Right ventricle myocardium inferior (tissue), 1 donor: Measurements from ENCODE around the gene SMAD1. TPM values are rescaled to one million over a fixed set of nuclear protein-coding genes. Genes with fewer than 3 reads are reported as not detected.
"Not testable (repeated sequence)": the region's sequence is repeated elsewhere in the genome, so short reads cannot be mapped to it uniquely, and the experiment has no call there.

ENCODE experiments used
- ATAC-seq: fragments of 200-7000 bp; cut with Tn5 transposase; one replicate; pipeline ENCODE4 v1.9.1; 2020; ENCODE audit warnings: mild to moderate bottlenecking, moderate library complexity
- DNase-seq: peaks from one replicate; pipeline ENCODE4 v3.0.0; 2021; ENCODE audit errors: missing footprints
- intact Hi-C: fragments of 100-400 bp; cut with DNase I; formaldehyde crosslinking; loops from one replicate; pipeline ENCODE4 v1.11.0; 2022
- total RNA-seq: library from RNA; stranded (reverse); fragmentation: NEBNext Ultra II Directional; extraction: Animal tissue kit (Norgen Biotek cat#: 25700); gene quantifications from one replicate; pipeline ENCODE4 v1.2.1, GENCODE V29; 2021
- donor health status: DM: no; HTN: yes; CAD: no; lungs with severe emphysema.

Gene SMAD1
- total RNA-seq, 1 donor from 2014 or later: 12.0 TPM

- intact Hi-C loops: no loop called here
- no peak for DNase-seq
- no peak for ATAC-seq
Observed at GRCh38 chr4:145513020-145513621, 31.5 kb downstream of the SMAD1 start.

- DNase-seq (no peak), ATAC-seq (no peak)
- intact Hi-C loops: no loop called here
Observed at GRCh38 chr4:145520172-145520571, 38.5 kb downstream of the SMAD1 start.

- intact Hi-C loops: no loop called here
- DNase-seq (no peak), ATAC-seq (no peak)
Observed at GRCh38 chr4:145521282-145521681, 39.6 kb downstream of the SMAD1 start.

GRCh38 chr4:145523117-145523516 lies 41.5 kb downstream of the SMAD1 start:
- DNase-seq (no peak), ATAC-seq (no peak)
- intact Hi-C loops: no loop called here

GRCh38 chr4:145524552-145524951 lies 42.9 kb downstream of the SMAD1 start:
- intact Hi-C loops: no loop called here
- ATAC-seq: no peak
- DNase-seq: no peak

GRCh38 chr4:145525291-145525740 lies 43.7 kb downstream of the SMAD1 start:
- ATAC-seq (no peak), DNase-seq (no peak)
- intact Hi-C loops: no loop called here

- DNase-seq (no peak), ATAC-seq (no peak)
- intact Hi-C loops: no loop called here
Observed at GRCh38 chr4:145527773-145528172, 46.1 kb downstream of the SMAD1 start.

GRCh38 chr4:145528601-145529000 lies 46.9 kb downstream of the SMAD1 start:
- intact Hi-C loops: no loop called here
- ATAC-seq: no peak

GRCh38 chr4:145530189-145530588 lies 48.5 kb downstream of the SMAD1 start:
- intact Hi-C loops: loop anchor here (5.0 kb wide), 1 partner anchor 48 kb away; the partner anchor contains the start of gene SMAD1
- ATAC-seq: no peak
- DNase-seq: no peak

More at GRCh38 chr4:145528601-145529000, 46.9 kb downstream of the SMAD1 start:
- DNase-seq: no peak

GRCh38 chr4:145530662-145531061 lies 49.0 kb downstream of the SMAD1 start:
- intact Hi-C loops: loop anchor here (5.0 kb wide), 1 partner anchor 48 kb away; the partner anchor contains the start of gene SMAD1
- no peak for ATAC-seq
- DNase-seq: no peak

GRCh38 chr4:145531223-145531622 lies 49.6 kb downstream of the SMAD1 start:
- intact Hi-C loops: loop anchor here (5.0 kb wide), 1 partner anchor 49 kb away; the partner anchor contains the start of gene SMAD1
- DNase-seq: no peak
- peak; percentile 56 for ATAC-seq

- DNase-seq (no peak), ATAC-seq (no peak)
- intact Hi-C loops: loop anchor here (5.0 kb wide), 1 partner anchor 50 kb away; the partner anchor contains the start of gene SMAD1
Observed at GRCh38 chr4:145531859-145532258, 50.2 kb downstream of the SMAD1 start.

- DNase-seq (no peak), ATAC-seq (no peak)
- intact Hi-C loops: loop anchor here (5.0 kb wide), 1 partner anchor 51 kb away; the partner anchor contains the start of gene SMAD1
Observed at GRCh38 chr4:145533001-145533400, 51.3 kb downstream of the SMAD1 start.

- intact Hi-C loops: loop anchor here (5.0 kb wide), 1 partner anchor 51 kb away; the partner anchor contains the start of gene SMAD1
- ATAC-seq: not testable (repeated sequence)
Observed at GRCh38 chr4:145533415-145533814, 51.8 kb downstream of the SMAD1 start.

GRCh38 chr4:145533961-145534360 lies 52.3 kb downstream of the SMAD1 start:
- DNase-seq (no peak), ATAC-seq (no peak)
- intact Hi-C loops: loop anchor here (5.0 kb wide), 1 partner anchor 52 kb away; the partner anchor contains the start of gene SMAD1

More at GRCh38 chr4:145533415-145533814, 51.8 kb downstream of the SMAD1 start:
- DNase-seq: not testable (repeated sequence)

GRCh38 chr4:145535202-145535601 lies 53.5 kb downstream of the SMAD1 start:
- DNase-seq (no peak), ATAC-seq (no peak)
- intact Hi-C loops: no loop called here

GRCh38 chr4:145536044-145536443 lies 54.4 kb downstream of the SMAD1 start:
- DNase-seq (no peak), ATAC-seq (peak; percentile 74)
- intact Hi-C loops: no loop called here

- DNase-seq (no peak), ATAC-seq (peak; percentile 50)
- intact Hi-C loops: no loop called here
Observed at GRCh38 chr4:145538596-145538995, 56.9 kb downstream of the SMAD1 start.

- DNase-seq: no peak
- ATAC-seq: no peak
- intact Hi-C loops: no loop called here
Observed at GRCh38 chr4:145539671-145540070, 58.0 kb downstream of the SMAD1 start.

GRCh38 chr4:145540235-145540634 lies 58.6 kb downstream of the SMAD1 start:
- intact Hi-C loops: no loop called here
- ATAC-seq: no peak
- DNase-seq: no peak
